GM18909 (cell line): ENCODE data around the gene RASA2.
A peak's percentile ranks its signal among the peaks of the same experiment; 100 is the strongest.
"Not testable (repeated sequence)": the region's sequence is repeated elsewhere in the genome, so short reads cannot be mapped to it uniquely, and the experiment has no call there.

Experiments used
- ATAC-seq: cut with Tn5 transposase; IDR thresholded peaks from one replicate; pipeline ENCODE4 v1.9.1; 2021; ENCODE audit warnings: mild to moderate bottlenecking; ENCODE audit not compliant: unreplicated experiment, poor library complexity

Gene RASA2

DNA sequence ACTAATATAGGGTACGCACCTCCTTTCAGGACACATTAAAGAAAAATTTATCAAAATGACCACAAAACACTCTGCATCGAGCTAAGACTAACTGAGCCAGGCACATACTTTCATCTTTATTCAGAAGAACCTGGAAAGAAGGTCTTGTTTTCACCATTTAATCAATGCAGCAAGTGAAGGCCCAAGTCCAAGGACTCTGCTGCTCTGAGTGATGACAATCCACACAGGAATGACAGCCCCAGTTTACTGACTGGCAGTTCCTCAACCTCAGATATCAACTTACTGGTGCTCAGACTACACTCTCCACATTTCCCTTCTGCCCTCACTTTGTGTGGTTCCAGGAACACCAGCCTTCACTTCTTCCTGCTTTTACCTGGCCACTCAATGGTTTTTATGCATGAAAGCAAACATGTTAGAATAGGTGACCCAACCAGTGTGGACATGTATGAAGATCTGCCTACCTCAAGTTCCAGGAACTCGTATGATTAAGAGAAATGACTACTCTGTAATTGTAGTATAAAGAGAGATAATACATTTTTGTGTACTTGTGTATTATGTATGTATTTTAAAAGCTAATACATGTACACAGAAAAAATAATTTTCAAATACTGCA lies 29.1 kb upstream of the RASA2 start:
- ATAC-seq, result no peak

DNA sequence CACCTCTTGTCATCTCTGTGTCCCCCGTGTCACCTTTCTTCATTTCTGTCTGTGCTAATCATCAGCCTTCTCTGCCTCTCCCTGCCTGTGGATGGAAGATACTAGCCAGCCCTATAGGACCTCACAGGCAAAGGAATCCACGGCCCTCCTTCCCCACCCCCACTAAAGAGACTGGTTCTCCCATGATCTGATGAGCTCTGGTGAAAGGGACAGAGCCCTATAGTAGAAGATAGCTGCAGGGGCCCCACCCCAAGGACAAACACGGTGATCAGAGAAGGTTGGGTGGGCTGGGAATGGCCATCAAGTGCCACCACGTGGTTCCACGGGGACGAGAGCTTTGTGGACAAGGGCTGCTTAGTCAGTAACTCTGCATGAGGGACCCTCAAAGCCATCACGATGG lies 27.8 kb upstream of the RASA2 start:
- ATAC-seq, result no peak

DNA sequence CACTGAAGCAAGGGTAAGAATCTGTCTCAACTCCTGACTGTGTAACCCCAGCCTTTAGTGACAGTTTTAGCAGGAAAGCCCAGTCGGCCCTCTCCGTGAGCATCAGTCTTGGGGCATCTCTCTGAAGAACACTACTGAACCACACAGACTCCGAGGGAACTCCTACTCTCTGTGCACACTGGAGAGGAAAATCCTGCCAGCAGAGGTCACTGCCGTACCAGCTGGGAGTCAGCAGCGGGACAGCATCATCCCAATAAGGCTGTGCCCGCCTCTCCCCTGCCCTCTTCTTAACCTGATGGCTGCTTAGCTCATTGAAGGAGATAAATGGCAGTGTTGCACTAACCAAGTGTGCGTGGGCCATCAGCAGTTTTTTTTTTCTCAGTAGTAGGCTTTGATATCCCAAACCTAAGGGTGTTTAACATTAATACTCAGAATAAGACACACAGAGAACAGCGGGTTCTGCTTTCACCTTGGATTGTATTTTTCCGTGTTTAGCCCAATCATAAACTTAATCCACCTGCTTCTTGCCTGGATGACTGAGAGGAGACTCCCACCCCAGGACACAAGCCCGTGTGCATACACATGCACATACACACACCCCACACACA lies 26.6 kb upstream of the RASA2 start:
- ATAC-seq, result peak; percentile 92

GRCh38 chr3:141462176-141462859 lies 24.5 kb upstream of the RASA2 start:
- no peak for ATAC-seq

DNA sequence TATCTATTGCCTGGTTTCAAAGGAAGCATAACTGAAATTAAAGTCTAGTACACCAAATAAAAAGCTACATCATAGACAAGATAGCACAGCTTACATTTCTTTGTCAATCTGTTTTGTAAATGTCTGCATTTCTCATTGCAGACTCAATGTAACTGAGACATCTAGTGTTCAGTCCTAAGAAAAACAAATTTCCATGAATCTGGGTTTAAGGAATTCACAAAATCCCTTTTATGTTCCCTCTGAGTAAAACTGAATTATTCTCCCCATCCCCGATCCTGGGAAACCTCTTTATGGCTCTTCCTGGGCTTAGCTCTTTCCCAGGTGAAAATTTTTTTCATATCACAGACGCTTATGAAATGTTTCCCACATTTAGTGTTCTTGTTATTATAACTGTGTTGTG lies 21.6 kb upstream of the RASA2 start:
- no peak for ATAC-seq

- no peak for ATAC-seq
Measured at GRCh38 chr3:141466633-141467169, 20.1 kb upstream of the RASA2 start.

DNA sequence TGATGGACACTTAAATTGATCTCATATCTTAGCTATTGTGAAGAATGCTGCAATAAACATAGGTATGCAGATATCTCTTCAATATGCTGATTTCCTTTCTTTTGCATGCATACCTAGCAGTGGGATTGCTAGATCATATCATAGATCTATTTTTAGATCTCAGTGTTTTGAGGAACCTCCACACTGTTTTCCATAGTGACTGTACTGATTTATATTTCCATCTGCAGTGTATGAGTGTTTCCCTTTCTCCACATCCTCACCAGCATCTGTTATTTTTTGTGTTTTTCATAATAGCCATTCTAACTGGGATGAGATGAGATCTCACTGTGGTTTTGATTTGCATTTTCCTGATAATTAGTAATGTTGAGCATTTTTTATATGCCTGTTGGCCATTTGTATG lies 17.1 kb upstream of the RASA2 start:
- no peak for ATAC-seq

DNA sequence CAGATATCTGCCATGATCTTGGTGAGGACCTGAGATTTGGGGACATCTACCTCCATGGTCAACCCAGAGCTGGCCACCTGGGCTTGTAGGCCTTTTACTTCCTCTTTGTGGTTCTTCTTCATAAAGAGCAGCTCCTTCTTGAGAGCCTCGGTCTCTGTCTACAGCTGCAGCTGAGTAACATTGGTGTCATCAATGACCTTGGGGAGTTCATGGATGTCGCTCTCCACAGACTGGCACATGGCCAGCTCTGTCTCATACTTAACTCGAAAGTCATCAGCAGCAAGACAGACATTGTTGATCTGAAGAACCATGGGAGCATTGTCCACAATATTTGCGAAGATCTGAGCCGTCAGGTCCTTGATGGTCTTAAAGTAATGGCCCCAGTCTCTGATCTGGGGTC lies 15.7 kb upstream of the RASA2 start:
- ATAC-seq, result no peak

DNA sequence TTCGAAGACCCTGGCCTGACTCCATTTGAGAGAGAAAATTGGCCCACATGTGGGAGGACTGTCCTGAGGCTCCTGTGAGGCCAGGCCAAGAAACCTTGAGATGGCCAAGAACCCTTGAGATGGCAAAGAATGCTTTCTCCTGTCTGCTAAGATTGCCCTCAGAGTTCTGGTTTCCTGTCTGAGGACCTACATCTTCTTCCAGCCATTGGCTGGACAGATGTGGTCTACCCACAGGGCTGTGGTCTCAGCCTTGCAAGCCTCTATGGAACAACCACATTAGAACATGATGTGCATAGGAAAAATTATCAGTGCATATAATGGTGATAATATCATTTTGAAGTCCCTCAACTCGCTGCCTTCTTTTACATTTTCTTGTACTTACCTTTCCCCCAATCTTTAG lies 10.8 kb upstream of the RASA2 start:
- no peak for ATAC-seq

- ATAC-seq, result no peak
Measured at GRCh38 chr3:141477224-141477623, 9.6 kb upstream of the RASA2 start.

DNA sequence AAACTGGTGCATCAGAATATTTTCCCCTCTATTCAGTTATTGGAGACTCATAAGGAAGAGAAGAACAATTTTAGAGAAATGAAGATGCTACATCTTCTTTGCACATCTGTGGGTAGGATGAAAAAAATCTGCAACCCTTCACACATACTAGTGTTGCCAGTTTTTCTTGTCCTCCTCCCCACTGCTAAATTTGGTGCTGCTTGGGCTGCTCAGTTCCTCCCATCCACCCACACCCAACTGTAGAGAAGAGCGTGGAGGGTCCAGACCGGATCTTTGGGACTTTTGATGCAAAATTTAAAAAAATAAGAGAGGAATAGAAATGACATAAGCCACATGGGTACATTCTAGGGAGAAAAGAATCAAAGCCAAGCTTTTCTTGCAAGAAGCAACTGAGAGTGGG lies 8.7 kb upstream of the RASA2 start:
- ATAC-seq, result no peak

- not testable (repeated sequence) for ATAC-seq
Measured at GRCh38 chr3:141478840-141479239, 8.0 kb upstream of the RASA2 start.

DNA sequence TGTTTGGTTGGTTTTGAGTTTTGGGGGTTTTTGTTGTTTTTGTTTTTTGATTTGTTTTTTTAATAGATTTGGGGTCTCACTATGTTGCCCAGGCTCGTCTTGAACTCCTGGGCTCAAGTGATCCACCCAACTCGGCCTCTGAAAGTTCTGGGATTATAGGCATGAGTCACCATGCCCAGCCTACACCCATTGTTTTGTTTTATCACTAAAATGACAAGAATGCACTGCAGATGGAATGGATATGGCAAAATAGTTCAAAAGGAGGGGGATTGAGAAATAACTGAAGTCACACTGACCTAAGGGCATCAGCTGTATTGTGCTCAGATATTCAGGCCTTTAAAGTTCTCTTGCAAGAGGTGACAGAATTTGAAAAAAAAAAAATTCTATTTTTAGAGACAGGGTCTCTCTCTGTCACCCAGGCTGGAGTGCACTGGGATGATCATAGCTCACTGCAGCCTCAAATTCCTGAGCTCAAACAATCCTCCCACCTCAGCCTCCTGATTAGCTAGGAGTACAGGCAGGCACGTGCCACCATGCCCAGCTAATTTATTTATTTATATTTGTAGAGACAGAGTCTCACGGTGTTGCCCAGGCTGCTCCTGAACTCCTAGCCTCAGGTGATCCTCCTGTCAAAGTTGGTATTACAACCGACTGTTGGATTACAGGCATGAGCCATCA lies 4.4 kb upstream of the RASA2 start:
- no peak for ATAC-seq

GRCh38 chr3:141484701-141485287 lies 2.0 kb upstream of the RASA2 start:
- no peak for ATAC-seq

- no peak for ATAC-seq
Measured at GRCh38 chr3:141485641-141486495, 959 bp upstream of the RASA2 start.

DNA sequence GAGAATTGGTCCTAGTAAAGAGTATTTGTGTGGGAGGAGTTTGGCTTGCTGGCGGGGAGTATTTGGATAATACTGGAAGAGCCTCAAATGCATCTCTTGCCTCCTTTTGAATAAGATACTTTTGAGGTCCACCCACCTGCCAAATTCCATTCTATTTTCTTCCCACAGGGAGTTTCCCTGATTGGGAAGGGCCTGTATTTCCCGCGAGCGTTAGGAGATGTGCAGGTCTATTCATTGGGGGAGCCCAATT lies 406 bp upstream of the RASA2 start:
- ATAC-seq, result no peak

- peak; percentile 82 for ATAC-seq
Measured at GRCh38 chr3:141487521-141488252, 860 bp downstream of the RASA2 start.

GRCh38 chr3:141489203-141489602 lies 2.4 kb downstream of the RASA2 start:
- no peak for ATAC-seq

- no peak for ATAC-seq
Measured at GRCh38 chr3:141491081-141491480, 4.3 kb downstream of the RASA2 start.
